ENCODE measurements around the gene ANKH.
"Not testable (repeated sequence)": the region's sequence is repeated elsewhere in the genome, so short reads cannot be mapped to it uniquely, and the experiment has no call there.

Gene ANKH

DNA sequence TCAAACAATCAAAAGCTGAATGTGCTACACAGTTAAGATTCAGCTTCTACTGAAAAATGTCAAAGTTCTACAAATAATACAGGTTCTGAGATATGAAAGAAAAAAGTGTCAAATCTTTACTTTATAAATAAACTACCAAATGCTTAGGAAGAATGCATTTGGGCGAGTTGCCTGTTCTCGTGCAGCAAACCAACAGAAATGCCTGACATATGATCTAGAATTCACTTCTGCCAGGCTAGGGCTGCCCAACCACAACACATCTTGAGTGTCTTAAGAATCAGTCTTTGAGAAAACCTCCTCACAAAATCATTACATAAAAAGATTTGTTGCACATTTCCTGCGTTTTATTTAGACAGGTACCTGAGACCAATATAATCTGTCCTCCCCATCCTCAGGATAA is 42.2 kb downstream of the ANKH start:
- no peak for DNase-seq (ENCODE audit: low read depth)
- TF ChIP-seq, protein P1, sequence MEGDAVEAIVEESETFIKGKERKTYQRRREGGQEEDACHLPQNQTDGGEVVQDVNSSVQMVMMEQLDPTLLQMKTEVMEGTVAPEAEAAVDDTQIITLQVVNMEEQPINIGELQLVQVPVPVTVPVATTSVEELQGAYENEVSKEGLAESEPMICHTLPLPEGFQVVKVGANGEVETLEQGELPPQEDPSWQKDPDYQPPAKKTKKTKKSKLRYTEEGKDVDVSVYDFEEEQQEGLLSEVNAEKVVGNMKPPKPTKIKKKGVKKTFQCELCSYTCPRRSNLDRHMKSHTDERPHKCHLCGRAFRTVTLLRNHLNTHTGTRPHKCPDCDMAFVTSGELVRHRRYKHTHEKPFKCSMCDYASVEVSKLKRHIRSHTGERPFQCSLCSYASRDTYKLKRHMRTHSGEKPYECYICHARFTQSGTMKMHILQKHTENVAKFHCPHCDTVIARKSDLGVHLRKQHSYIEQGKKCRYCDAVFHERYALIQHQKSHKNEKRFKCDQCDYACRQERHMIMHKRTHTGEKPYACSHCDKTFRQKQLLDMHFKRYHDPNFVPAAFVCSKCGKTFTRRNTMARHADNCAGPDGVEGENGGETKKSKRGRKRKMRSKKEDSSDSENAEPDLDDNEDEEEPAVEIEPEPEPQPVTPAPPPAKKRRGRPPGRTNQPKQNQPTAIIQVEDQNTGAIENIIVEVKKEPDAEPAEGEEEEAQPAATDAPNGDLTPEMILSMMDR (IDR thresholded peaks at IDR 0.05; ENCODE audit: low read length, missing control alignments), result no peak
- no peak overlapping the region for H3K4me3 ChIP-seq (replicated peaks; ENCODE audit: low read depth, low read length)

- TF ChIP-seq, protein P1 (IDR thresholded peaks at IDR 0.05; ENCODE audit: low read length, missing control alignments), result no peak
- no peak for DNase-seq (ENCODE audit: low read depth)
- no peak overlapping the region for H3K4me3 ChIP-seq (replicated peaks; ENCODE audit: low read depth, low read length)
These were observed 44.9 kb downstream of the ANKH start for GRCh38 chr5:14826714-14827113.

DNA sequence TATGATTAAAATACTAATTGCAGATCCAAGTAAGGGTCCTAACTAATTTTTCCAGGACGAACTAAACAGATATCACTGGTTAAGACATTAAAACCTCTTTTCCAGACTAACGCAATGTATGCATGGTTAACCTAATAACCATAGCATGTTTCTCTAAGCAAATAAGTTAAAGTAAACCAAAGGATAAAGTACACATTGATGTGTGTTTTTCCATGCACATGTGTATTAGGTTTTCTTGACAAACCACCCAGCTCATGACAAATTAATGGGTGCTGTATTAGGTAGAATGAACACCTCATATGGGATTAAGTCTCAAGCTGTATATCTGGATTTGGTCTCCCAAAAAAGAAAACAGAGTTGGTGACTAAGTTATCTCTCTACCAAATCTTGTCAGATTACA is 45.6 kb downstream of the ANKH start:
- H3K4me3 ChIP-seq (replicated peaks; ENCODE audit: low read depth, low read length), result no peak overlapping the region
- no peak for DNase-seq (ENCODE audit: low read depth)
- TF ChIP-seq, protein P1 (IDR thresholded peaks at IDR 0.05; ENCODE audit: low read length, missing control alignments), result no peak

DNA sequence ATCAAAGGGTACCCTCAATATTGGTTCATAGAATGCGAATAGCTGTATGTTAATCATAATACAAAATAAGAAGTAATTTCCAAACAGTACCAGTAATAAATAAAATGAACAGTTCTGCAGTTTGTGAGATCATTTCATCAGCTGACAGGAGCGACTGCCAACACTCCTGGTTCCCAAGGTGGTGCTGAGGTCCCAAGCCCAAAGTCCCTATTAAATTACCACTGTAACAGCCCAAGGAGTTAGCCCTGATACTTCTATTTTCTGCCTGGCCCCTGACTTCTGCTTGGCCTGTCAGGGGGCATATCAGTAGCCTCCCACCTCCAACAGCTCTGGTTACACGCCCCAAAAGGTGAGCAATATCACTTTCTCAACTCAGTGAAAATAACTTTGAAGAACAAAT is 47.1 kb downstream of the ANKH start:
- H3K4me3 ChIP-seq (replicated peaks; ENCODE audit: low read depth, low read length), result no peak overlapping the region
- TF ChIP-seq, protein P1 (IDR thresholded peaks at IDR 0.05; ENCODE audit: low read length, missing control alignments), result no peak
- no peak for DNase-seq (ENCODE audit: low read depth)

- TF ChIP-seq, protein P1 (IDR thresholded peaks at IDR 0.05; ENCODE audit: low read length, missing control alignments), result no peak
- no peak for DNase-seq (ENCODE audit: low read depth)
- no peak overlapping the region for H3K4me3 ChIP-seq (replicated peaks; ENCODE audit: low read depth, low read length)
These were observed 50.3 kb downstream of the ANKH start for GRCh38 chr5:14821100-14821845.

GRCh38 chr5:14818931-14819790 is 52.4 kb downstream of the ANKH start:
- TF ChIP-seq, protein P1 (IDR thresholded peaks at IDR 0.05; ENCODE audit: low read length, missing control alignments), result no peak
- H3K4me3 ChIP-seq (replicated peaks; ENCODE audit: low read depth, low read length), result no peak overlapping the region
- DNase-seq (ENCODE audit: low read depth), result no peak

DNA sequence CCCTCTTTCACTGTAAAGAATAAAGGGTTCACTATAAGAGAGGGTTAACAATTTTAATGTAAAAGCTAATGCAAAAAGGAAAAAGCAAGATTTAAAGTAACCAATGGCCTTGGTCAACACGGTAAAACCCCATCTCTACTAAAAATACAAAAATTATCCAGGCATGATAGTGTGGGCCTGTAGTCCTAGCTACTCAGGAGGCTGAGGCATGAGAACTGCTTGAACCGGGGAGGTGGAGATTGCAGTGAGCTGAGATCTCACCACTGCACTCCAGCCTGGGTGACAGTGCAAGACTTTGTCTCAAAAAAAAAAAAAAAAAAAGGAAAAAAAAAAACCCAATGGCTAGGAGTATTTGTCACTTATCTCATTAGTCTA is 53.8 kb downstream of the ANKH start:
- not testable (repeated sequence) for H3K4me3 ChIP-seq (replicated peaks; ENCODE audit: low read depth, low read length); DNase-seq (ENCODE audit: low read depth)
